Activated CD4-positive, alpha-beta T cell treated with anti-CD3 and anti-CD28 coated beads for 1 hour (primary cell): ENCODE results near the gene SV2C.

Source experiments
- DNase-seq: peaks from one replicate; pipeline ENCODE4 v3.0.0-alpha.2; 2020

The SV2C gene

GRCh38 chr5:76106149-76106548 is 23.0 kb downstream of the SV2C start:
- no peak for DNase-seq

GRCh38 chr5:76111477-76112174 is 28.4 kb downstream of the SV2C start:
- DNase-seq = no peak

- DNase-seq = no peak
Observed at GRCh38 chr5:76113103-76113502, 29.9 kb downstream of the SV2C start.

GRCh38 chr5:76114179-76114851 is 31.1 kb downstream of the SV2C start:
- DNase-seq = no peak

- no peak for DNase-seq
Observed at GRCh38 chr5:76125346-76125745, 42.2 kb downstream of the SV2C start.

GRCh38 chr5:76125888-76126287 is 42.7 kb downstream of the SV2C start:
- no peak for DNase-seq

- DNase-seq = no peak
Observed at GRCh38 chr5:76134003-76134402, 50.8 kb downstream of the SV2C start.

GRCh38 chr5:76134646-76135045 is 51.5 kb downstream of the SV2C start:
- DNase-seq = no peak

GRCh38 chr5:76137887-76138542 is 54.8 kb downstream of the SV2C start:
- no peak for DNase-seq

- DNase-seq = no peak
Observed at GRCh38 chr5:76143884-76144283, 60.7 kb downstream of the SV2C start.

- DNase-seq = no peak
Observed at GRCh38 chr5:76144513-76145274, 61.5 kb downstream of the SV2C start.

- DNase-seq = no peak
Observed at GRCh38 chr5:76145945-76146344, 62.8 kb downstream of the SV2C start.

- no peak for DNase-seq
Observed at GRCh38 chr5:76149636-76150035, 66.5 kb downstream of the SV2C start.

- no peak for DNase-seq
Observed at GRCh38 chr5:76152161-76152560, 69.0 kb downstream of the SV2C start.

- DNase-seq = no peak
Observed at GRCh38 chr5:76152700-76153099, 69.5 kb downstream of the SV2C start.

- no peak for DNase-seq
Observed at GRCh38 chr5:76153271-76153670, 70.1 kb downstream of the SV2C start.

GRCh38 chr5:76154009-76154690 is 71.0 kb downstream of the SV2C start:
- DNase-seq = no peak

- DNase-seq = no peak
Observed at GRCh38 chr5:76155536-76155935, 72.4 kb downstream of the SV2C start.

GRCh38 chr5:76162335-76162734 is 79.2 kb downstream of the SV2C start:
- DNase-seq = no peak

GRCh38 chr5:76163111-76163628 is 80.0 kb downstream of the SV2C start:
- DNase-seq = no peak

GRCh38 chr5:76165029-76165428 is 81.8 kb downstream of the SV2C start:
- DNase-seq = no peak

- DNase-seq = no peak
Observed at GRCh38 chr5:76165711-76166374, 82.7 kb downstream of the SV2C start.
